ENCODE data around the gene CSNK1D. TPM values are rescaled to one million over a fixed set of nuclear protein-coding genes. Genes with fewer than 3 reads are reported as not detected.
A peak's percentile ranks its signal among the peaks of the same experiment; 100 is the strongest.

Gene CSNK1D
- total RNA-seq, 1 experiment from 2014 or later, result 234 TPM

GRCh38 chr17:82271401-82271800 is 2.1 kb downstream of the CSNK1D start:
- no peaks in the 10 kb centered on the region for H3K9me3 ChIP-seq (ENCODE audit: control insufficient read depth, insufficient read depth, low read depth, low read length)
- no peaks in the 10 kb centered on the region for H3K27me3 ChIP-seq (ENCODE audit: control insufficient read depth, insufficient read depth, low read length)
- ATAC-seq (no peak), DNase-seq (ENCODE audit: low read depth, low spot score) (no peak)
- in situ Hi-C loops (cut with HindIII; ENCODE audit: low pct_unique_long_range_greater_than_20kb, low sequenced_read_pairs), result no loop called here
- ChIA-PET CTCF (no interaction called here), POLR2A (no interaction called here)
- H3K36me3 ChIP-seq (ENCODE audit: control insufficient read depth, insufficient read depth, low read length), result peaks cover 5% of the 10 kb centered on the region
- H3K4me1 ChIP-seq (ENCODE audit: control insufficient read depth, insufficient read depth, low read length), result peaks cover 67% of the 10 kb centered on the region
- peak overlapping the region; percentile 66 to 80 for H3K4me3 ChIP-seq (ENCODE audit: low read depth in 2 of 2, low read length in 2 of 2)
- intact Hi-C loops (cut with micrococcal nuclease; ENCODE audit: unreplicated experiment), result no loop called here
- peak overlapping the region; percentile 25; the same call in 1 of the 2 replicates for H3K27ac ChIP-seq (ENCODE audit: low read length)
- BruUV-seq (replicated peaks), result no TSS peak
- TF ChIP-seq SIN3A (IDR thresholded peaks at IDR 0.05; ENCODE audit: borderline replicate concordance, insufficient read depth, low read depth, low read length), result no peak
- no peak for TF ChIP-seq TCF7L2 (IDR thresholded peaks at IDR 0.05; ENCODE audit: low read depth, low read length)
- no peak for TF ChIP-seq CTCF (IDR thresholded peaks at IDR 0.05)
- TF ChIP-seq POLR2AphosphoS5 (IDR thresholded peaks at IDR 0.05; ENCODE audit: low read depth, low read length), result no peak
- TF ChIP-seq REST (IDR thresholded peaks at IDR 0.05; ENCODE audit: insufficient read depth in 1 of 2, low read depth in 2 of 2, low read length in 1 of 2), result no peak

GRCh38 chr17:82270651-82271050 is 2.8 kb downstream of the CSNK1D start:
- ATAC-seq (no peak), DNase-seq (ENCODE audit: low read depth, low spot score) (no peak)
- CTCF ChIA-PET, result interaction anchor here (0.6 kb wide), 2 partner anchors 57 to 567 kb away, joined by 4 read pairs; no protein-coding TSS in a partner anchor
- POLR2A ChIA-PET, result no interaction called here
- H3K4me3 ChIP-seq (ENCODE audit: low read depth in 2 of 2, low read length in 2 of 2), result peak overlapping the region in 1 of 2 experiments; percentile 7; a peak in 1 of 4 replicates
- intact Hi-C loops (cut with micrococcal nuclease; ENCODE audit: unreplicated experiment), result no loop called here
- in situ Hi-C loops (cut with HindIII; ENCODE audit: low pct_unique_long_range_greater_than_20kb, low sequenced_read_pairs), result no loop called here
- H3K9me3 ChIP-seq (ENCODE audit: control insufficient read depth, insufficient read depth, low read depth, low read length), result no peaks in the 10 kb centered on the region
- BruUV-seq (replicated peaks), result no TSS peak
- H3K36me3 ChIP-seq (ENCODE audit: control insufficient read depth, insufficient read depth, low read length), result peaks cover 7% of the 10 kb centered on the region
- TF ChIP-seq SIN3A (IDR thresholded peaks at IDR 0.05; ENCODE audit: borderline replicate concordance, insufficient read depth, low read depth, low read length) (no peak), POLR2AphosphoS5 (IDR thresholded peaks at IDR 0.05; ENCODE audit: low read depth, low read length) (no peak; the same call in 1 of the 2 replicates), CTCF (IDR thresholded peaks at IDR 0.05) (no peak), REST (IDR thresholded peaks at IDR 0.05; ENCODE audit: insufficient read depth in 1 of 2, low read depth in 2 of 2, low read length in 1 of 2) (no peak), TCF7L2 (IDR thresholded peaks at IDR 0.05; ENCODE audit: low read depth, low read length) (no peak)
- peak overlapping the region; percentile 41; the same call in 1 of the 2 replicates for H3K27ac ChIP-seq (ENCODE audit: low read length)
- no peaks in the 10 kb centered on the region for H3K27me3 ChIP-seq (ENCODE audit: control insufficient read depth, insufficient read depth, low read length)
- H3K4me1 ChIP-seq (ENCODE audit: control insufficient read depth, insufficient read depth, low read length), result peaks cover 72% of the 10 kb centered on the region

All from Panc1 (cell line).